Activated CD4-positive, alpha-beta T cell treated with anti-CD3 and anti-CD28 coated beads, Interleukin-10, Interleukin-2, amounts not matched to agents 100 ng/mL and 50 ng/mL, durations not matched to agents 16 hours and 8 hours (primary cell): ENCODE measurements around the gene PLCG1.
"Not testable (repeated sequence)": the region's sequence is repeated elsewhere in the genome, so short reads cannot be mapped to it uniquely, and the experiment has no call there.

Experiments
- DNase-seq: peaks from one replicate; pipeline ENCODE4 v3.0.0-alpha.2; 2020

PLCG1 gene

GRCh38 chr20:41125530-41126457 is 11.5 kb upstream of the PLCG1 start:
- no peak for DNase-seq

DNA sequence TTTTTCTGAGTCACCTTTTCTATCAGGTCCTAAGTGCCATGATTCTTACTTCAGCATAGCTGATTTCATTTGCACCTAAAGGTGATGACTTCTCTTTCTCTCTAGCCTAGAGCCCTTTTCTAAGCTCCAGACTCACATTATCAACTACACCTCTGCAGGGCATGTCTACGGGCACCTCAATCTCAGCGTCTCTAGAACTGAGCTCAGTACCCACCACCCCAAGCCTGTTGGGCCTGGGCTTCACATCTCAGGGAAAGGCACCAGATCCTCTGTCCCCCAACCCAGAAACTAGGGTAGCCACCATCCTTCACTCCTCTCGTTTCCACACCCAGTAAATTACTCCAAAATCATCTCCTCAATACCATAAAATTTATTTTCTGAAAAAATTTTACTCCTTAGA is 10.6 kb upstream of the PLCG1 start:
- DNase-seq, result no peak

DNA sequence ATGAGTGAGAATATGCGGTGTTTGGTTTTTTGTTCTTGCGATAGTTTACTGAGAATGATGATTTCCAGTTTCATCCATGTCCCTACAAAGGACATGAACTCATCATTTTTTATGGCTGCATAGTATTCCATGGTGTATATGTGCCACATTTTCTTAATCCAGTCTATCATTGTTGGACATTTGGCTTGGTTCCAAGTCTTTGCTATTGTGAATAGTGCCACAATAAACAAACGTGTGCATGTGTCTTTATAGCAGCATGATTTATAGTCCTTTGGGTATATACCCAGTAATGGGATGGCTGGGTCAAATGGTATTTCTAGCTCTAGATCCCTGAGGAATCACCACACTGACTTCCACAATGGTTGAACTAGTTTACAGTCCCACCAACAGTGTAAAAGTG is 9.0 kb upstream of the PLCG1 start:
- DNase-seq, result not testable (repeated sequence)

DNA sequence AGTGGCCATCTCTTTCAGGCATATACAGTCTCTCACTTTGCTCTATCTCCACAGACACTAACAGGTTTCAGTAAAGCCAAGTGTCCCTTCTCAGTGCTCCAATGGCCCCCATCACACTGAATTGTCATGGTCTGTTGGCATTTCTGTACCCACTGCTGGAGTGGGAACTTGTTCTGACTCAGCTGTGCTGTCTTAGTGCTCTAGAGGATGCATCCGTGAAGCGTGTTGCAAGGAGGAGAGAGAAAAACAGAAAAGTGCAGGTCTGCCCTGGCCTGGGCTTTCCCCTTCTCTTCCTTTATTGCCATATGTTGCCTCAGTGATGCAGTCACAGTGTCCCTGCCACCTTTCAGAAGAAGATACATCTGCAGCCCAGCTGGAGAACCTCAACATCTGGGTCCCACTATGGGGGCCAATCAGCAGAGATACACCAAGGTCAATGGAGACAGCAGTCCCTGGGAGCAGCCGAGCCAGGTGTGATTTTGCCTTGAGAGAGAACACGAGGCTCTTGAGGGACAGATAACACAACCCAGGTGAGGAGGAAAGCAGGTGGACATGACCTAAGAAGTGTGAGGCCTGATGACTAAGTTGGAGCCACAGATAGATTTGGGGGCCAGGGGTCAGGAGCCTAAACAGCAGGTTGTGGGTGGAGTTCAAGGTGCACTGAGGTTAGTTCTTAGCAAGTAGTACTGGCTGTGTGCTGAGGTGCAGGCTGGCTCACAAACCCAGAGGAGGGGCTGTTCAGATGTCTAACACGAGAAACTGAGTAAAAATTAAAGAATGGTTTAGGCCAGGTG is 5.6 kb upstream of the PLCG1 start:
- peak; percentile 35 for DNase-seq

DNA sequence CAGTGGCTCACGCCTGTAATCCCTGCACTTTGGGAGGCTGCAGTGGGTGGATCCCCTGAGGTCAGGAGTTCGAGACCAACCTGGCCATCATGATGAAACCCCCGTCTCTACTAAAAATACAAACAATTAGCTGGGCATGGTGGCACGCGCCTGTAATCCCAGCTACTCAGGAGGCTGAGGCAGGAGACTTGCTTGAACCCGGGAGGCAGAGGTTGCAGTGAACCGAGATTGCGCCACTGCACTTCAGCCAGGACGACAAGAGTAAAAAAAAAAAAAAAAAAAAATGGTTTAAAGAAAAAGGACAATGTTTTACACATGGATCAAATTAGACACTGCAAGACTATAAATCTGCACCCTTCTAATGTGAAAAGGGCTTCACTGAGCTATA is 5.0 kb upstream of the PLCG1 start:
- DNase-seq, result not testable (repeated sequence)

DNA sequence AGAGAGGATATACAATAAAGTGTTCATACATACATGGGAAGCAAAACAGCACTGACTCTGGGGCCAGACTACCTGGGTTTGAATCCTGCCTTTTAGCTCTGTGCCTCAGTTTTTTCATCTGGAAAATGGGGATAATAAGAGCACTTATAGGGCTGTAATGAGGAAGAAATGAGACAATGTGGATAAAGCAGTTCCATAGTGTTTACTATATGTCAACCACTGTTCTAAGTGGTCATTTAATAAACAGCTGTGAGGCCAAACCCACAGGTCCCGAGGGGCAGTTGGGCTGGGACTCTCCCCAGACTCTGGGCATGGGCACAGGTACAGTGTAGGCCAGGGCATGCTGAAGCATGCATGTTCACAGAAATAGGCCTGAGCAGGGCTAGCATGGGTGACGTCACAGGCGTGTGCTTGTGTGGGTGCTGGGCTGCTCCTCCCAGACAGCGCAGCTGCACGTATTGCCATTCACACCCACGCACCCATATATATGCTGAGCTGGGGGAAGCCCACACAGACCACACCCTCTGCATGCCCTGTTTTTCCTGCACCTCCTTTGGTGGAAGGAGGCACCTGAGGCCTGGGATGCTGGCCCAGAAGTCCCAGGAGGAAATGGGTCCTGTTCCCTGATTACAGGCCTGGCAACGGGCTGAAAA is 3.5 kb upstream of the PLCG1 start:
- DNase-seq, result peak; percentile 66

- no peak for DNase-seq
Observed at GRCh38 chr20:41134362-41135186, 2.8 kb upstream of the PLCG1 start.

GRCh38 chr20:41135187-41135887 is 2.0 kb upstream of the PLCG1 start:
- DNase-seq, result peak; percentile 73

- no peak for DNase-seq
Observed at GRCh38 chr20:41135888-41136679, 1.3 kb upstream of the PLCG1 start.

DNA sequence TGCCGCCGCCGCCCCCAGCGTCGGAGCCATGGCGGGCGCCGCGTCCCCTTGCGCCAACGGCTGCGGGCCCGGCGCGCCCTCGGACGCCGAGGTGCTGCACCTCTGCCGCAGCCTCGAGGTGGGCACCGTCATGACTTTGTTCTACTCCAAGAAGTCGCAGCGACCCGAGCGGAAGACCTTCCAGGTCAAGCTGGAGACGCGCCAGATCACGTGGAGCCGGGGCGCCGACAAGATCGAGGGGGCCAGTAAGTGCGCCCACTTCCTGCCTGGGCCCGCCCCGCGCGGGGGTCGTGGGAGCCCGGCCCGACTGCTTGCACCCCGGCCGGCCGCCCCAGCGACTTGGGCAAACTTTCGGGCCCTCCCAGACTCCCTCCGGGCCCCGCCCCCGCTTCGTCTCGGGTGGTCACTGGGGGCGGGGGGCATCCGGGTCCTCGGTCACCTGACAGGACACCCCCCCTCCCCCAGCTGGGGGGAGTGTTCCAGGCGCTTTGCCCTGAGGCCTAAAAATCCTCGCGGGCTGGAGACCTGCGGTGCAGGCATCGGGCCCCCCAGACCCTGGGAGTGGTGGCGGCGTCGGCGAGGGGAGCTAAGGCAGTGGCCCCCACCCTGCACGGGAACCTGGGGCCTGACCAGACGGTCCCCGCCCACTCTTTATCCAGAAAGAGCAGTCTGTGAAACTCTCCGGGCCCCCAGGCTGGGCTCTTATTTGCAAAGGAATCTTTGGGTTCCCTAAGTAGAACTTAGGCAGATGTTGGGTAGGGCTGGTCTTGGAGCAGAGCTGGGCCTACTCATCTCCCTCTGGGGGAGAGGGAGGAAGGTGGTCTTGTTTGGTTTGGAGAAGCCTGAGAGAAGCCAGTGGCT is 501 bp downstream of the PLCG1 start:
- DNase-seq, result peak; percentile 67

GRCh38 chr20:41138475-41139226 is 1.3 kb downstream of the PLCG1 start:
- peak; percentile 75 for DNase-seq

- peak; percentile 44 for DNase-seq
Observed at GRCh38 chr20:41139227-41140093, 2.1 kb downstream of the PLCG1 start.

DNA sequence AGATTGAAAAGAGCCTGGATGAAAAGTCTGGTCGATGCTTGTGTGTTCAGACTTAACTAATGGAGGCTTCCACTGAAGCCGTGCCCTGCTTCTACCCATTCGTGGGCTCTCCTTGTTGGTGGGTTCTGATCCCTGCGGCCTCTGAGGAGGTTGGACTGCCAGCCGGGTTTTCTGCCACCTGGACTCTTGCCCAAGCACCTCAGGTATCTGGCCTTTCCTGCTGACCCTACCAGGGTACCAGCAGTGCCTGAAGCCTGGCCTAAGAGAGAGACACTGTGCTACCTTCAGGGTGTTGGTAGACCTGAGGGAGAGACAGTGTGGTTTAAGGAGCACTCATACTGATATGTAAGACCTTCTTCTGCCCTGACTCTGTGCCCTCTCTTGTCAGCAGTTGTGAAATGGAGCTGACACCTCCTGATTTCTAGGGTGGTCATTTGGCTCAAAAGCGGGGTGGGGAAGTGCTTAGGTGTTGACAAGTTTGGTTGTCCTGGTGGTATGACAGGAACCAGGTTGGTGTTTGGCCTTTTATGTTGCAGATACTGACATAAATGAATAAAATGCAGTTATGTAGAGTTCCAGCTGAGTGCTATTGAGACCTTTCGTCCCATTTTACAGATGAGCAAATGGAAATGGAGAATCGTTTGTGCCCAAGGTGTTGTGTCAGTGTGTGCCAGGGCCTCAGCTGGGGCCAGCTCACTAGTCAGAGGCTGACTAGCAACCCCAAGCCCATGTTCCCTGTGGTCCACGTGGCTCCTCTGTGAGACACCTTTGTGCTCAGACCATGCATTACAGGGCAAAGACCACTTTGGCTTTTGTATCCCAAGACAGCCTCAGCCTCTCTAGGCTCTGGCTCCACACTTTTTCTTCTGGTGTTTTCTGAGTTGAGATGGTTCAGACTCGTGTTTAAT is 3.1 kb downstream of the PLCG1 start:
- DNase-seq, result peak; percentile 44

GRCh38 chr20:41141153-41141815 is 3.9 kb downstream of the PLCG1 start:
- DNase-seq, result peak; percentile 26

GRCh38 chr20:41142245-41142644 is 4.9 kb downstream of the PLCG1 start:
- peak; percentile 32 for DNase-seq

GRCh38 chr20:41142919-41143318 is 5.6 kb downstream of the PLCG1 start:
- DNase-seq, result peak; percentile 75
